OCI-LY1 (cell line): ENCODE data around the gene UBE2R2.
"Not testable (repeated sequence)": the region's sequence is repeated elsewhere in the genome, so short reads cannot be mapped to it uniquely, and the experiment has no call there.

Experiments used
- H2AFZ ChIP-seq: fragments of 200-600 bp; sonication (generic), shearing (Covaris generic); 2 replicates; pipeline ENCODE4 v1.6.0; 2014; ENCODE audit warnings: antibody characterized with exemption, mild to moderate bottlenecking, low read length
- H3F3A ChIP-seq: fragments of 200-600 bp; sonication (generic), shearing (Covaris generic); 2 replicates; pipeline ENCODE4 v1.6.0; 2014; ENCODE audit warnings: mild to moderate bottlenecking, antibody characterized with exemption, low read length, moderate library complexity; ENCODE audit not compliant: insufficient read depth
- H3K27ac ChIP-seq: fragments of 200-600 bp; sonication (generic); 2 replicates; pipeline ENCODE4 v1.5.1; 2014; ENCODE audit warnings: low read length, mixed run types, mild to moderate bottlenecking, low read depth; ENCODE audit not compliant: poor library complexity, severe bottlenecking
- H3K27me3 ChIP-seq: fragments of 200-600 bp; sonication (generic); 2 replicates; pipeline ENCODE4 v1.6.0; 2014; ENCODE audit warnings: antibody characterized with exemption, mild to moderate bottlenecking, low read length, moderate library complexity; ENCODE audit not compliant: insufficient read depth
- H3K36me3 ChIP-seq: fragments of 200-600 bp; sonication (generic); 2 replicates; pipeline ENCODE4 v1.6.1; 2014; ENCODE audit warnings: mild to moderate bottlenecking, antibody characterized with exemption, low read length, moderate library complexity, mixed read lengths; ENCODE audit not compliant: insufficient read depth
- H3K4me1 ChIP-seq: fragments of 200-600 bp; sonication (generic); 2 replicates; pipeline ENCODE4 v1.5.1; 2014; ENCODE audit warnings: mild to moderate bottlenecking, low read length, moderate library complexity; ENCODE audit not compliant: insufficient read depth, severe bottlenecking
- H3K4me2 ChIP-seq: fragments of 200-600 bp; sonication (generic), shearing (Covaris generic); 2 replicates; pipeline ENCODE4 v1.6.1; 2014; ENCODE audit warnings: low read length
- H3K4me3 ChIP-seq: fragments of 200-600 bp; sonication (generic); 2 replicates; pipeline ENCODE4 v1.5.1; 2014; ENCODE audit warnings: low read length, low read depth, mild to moderate bottlenecking, mixed read lengths; ENCODE audit not compliant: poor library complexity, severe bottlenecking
- H3K79me2 ChIP-seq: fragments of 200-600 bp; shearing (Covaris generic); 2 replicates; pipeline ENCODE4 v1.6.1; 2016; ENCODE audit warnings: mixed run types, low read length, mixed read lengths; ENCODE audit not compliant: insufficient read depth
- H3K9ac ChIP-seq: fragments of 200-600 bp; sonication (generic), shearing (Covaris generic); 2 replicates; pipeline ENCODE4 v1.6.1; 2014; ENCODE audit warnings: mild to moderate bottlenecking, low read length, mixed read lengths
- H3K9me2 ChIP-seq: fragments of 200-600 bp; sonication (generic), shearing (Covaris generic); 2 replicates; pipeline ENCODE4 v1.6.1; 2014; ENCODE audit warnings: low read depth, mild to moderate bottlenecking, low read length, mixed read lengths
- H3K9me3 ChIP-seq: fragments of 200-600 bp; shearing (Covaris generic); 2 replicates; pipeline ENCODE4 v1.6.1; 2014; ENCODE audit warnings: low read length, mixed read lengths
- H4K20me1 ChIP-seq: fragments of 200-600 bp; sonication (generic), shearing (Covaris generic); 2 replicates; pipeline ENCODE4 v1.6.0; 2016; ENCODE audit warnings: mild to moderate bottlenecking, low read length; ENCODE audit not compliant: insufficient read depth
- CTCF ChIP-seq: fragments of 200-600 bp; sonication (generic), shearing (Covaris generic); IDR thresholded peaks from 2 replicates; pipeline ENCODE4 v1.5.1; 2017; ENCODE audit warnings: mild to moderate bottlenecking, antibody characterized with exemption, low read length, moderate library complexity, mixed read lengths
- EZH2 ChIP-seq: fragments of 200-600 bp; sonication (generic), shearing (Covaris generic); IDR thresholded peaks from 2 replicates; pipeline ENCODE4 v1.8.0; 2017; ENCODE audit warnings: borderline replicate concordance, mixed run types, mild to moderate bottlenecking, antibody characterized with exemption, low read length, moderate library complexity, mixed read lengths

UBE2R2 gene

GRCh38 chr9:33835625-33836260 lies 18.8 kb downstream of the UBE2R2 start:
- peak overlapping the region; percentile 77 for H3K27ac ChIP-seq
- peak overlapping the region; percentile 12; the same call in 1 of the 2 replicates for H3K9ac ChIP-seq
- TF ChIP-seq EZH2: no peak
- no peak for TF ChIP-seq CTCF
- no peaks in the 10 kb centered on the region for H3K9me3 ChIP-seq
- 0 out of 2 replicates have a peak, but pooled peaks cover 2% of the 10 kb centered on the region for H4K20me1 ChIP-seq
- peak overlapping the region; percentile 8 for H3K4me3 ChIP-seq
- no peaks in the 10 kb centered on the region for H3K9me2 ChIP-seq
- peaks cover 66% of the 10 kb centered on the region for H3K4me1 ChIP-seq
- no peaks in the 10 kb centered on the region for H3K36me3 ChIP-seq
- H3K79me2 ChIP-seq: peaks cover 99% of the 10 kb centered on the region
- H3K27me3 ChIP-seq: no peaks in the 10 kb centered on the region
- H3K4me2 ChIP-seq: peak overlapping the region; percentile 38; the same call in 1 of the 2 replicates
- H3F3A ChIP-seq: no peaks in the 10 kb centered on the region
- H2AFZ ChIP-seq: no peak overlapping the region

- H3K36me3 ChIP-seq, H3K4me3 ChIP-seq, H3F3A ChIP-seq, H2AFZ ChIP-seq, H3K27me3 ChIP-seq, H4K20me1 ChIP-seq, H3K9me2 ChIP-seq, H3K9me3 ChIP-seq, H3K9ac ChIP-seq: not testable (repeated sequence)
- H3K4me2 ChIP-seq: peak overlapping the region; percentile 38; the same call in 1 of the 2 replicates
- H3K4me1 ChIP-seq: peaks cover 68% of the 10 kb centered on the region
- peaks cover 99% of the 10 kb centered on the region for H3K79me2 ChIP-seq
- H3K27ac ChIP-seq: peak overlapping the region; percentile 77
Measured at GRCh38 chr9:33836261-33836660, 19.3 kb downstream of the UBE2R2 start.

- no peak for TF ChIP-seq EZH2
- TF ChIP-seq CTCF: no peak
- H3K4me2 ChIP-seq: peak overlapping the region; percentile 31; the same call in 1 of the 2 replicates
- no peaks in the 10 kb centered on the region for H3K27me3 ChIP-seq
- peak overlapping the region; percentile 38; the same call in 1 of the 2 replicates for H3K9ac ChIP-seq
- H3K36me3 ChIP-seq: no peaks in the 10 kb centered on the region
- H3K4me3 ChIP-seq: no peak overlapping the region
- no peaks in the 10 kb centered on the region for H3K9me2 ChIP-seq
- no peaks in the 10 kb centered on the region for H3K9me3 ChIP-seq
- H3K79me2 ChIP-seq: peaks cover 99% of the 10 kb centered on the region
- H3K27ac ChIP-seq: peak overlapping the region; percentile 77
- peaks cover 77% of the 10 kb centered on the region for H3K4me1 ChIP-seq
- no peak overlapping the region for H2AFZ ChIP-seq
- no peaks in the 10 kb centered on the region for H3F3A ChIP-seq
- H4K20me1 ChIP-seq: 0 out of 2 replicates have a peak, but pooled peaks cover 2% of the 10 kb centered on the region
Measured at GRCh38 chr9:33837138-33837537, 20.2 kb downstream of the UBE2R2 start.

GRCh38 chr9:33840381-33840780 lies 23.4 kb downstream of the UBE2R2 start:
- peaks cover 99% of the 10 kb centered on the region for H3K79me2 ChIP-seq
- peaks cover 62% of the 10 kb centered on the region for H3K4me1 ChIP-seq
- no peaks in the 10 kb centered on the region for H3K9me2 ChIP-seq
- H3K27me3 ChIP-seq: no peaks in the 10 kb centered on the region
- H4K20me1 ChIP-seq: no peaks in the 10 kb centered on the region
- H3K9me3 ChIP-seq: no peaks in the 10 kb centered on the region
- H3K27ac ChIP-seq: peak overlapping the region; percentile 9
- no peak overlapping the region for H3K4me2 ChIP-seq
- no peaks in the 10 kb centered on the region for H3F3A ChIP-seq
- H2AFZ ChIP-seq: no peak overlapping the region
- H3K36me3 ChIP-seq: peaks cover 14% of the 10 kb centered on the region; the same call in 1 of the 2 replicates
- TF ChIP-seq EZH2 (no peak), CTCF (no peak)
- H3K9ac ChIP-seq: no peak overlapping the region
- H3K4me3 ChIP-seq: no peak overlapping the region
